ENCODE measurements around the gene RPS3A. TPM values are rescaled to one million over a fixed set of nuclear protein-coding genes. Genes with fewer than 3 reads are reported as not detected.

The RPS3A gene
- total RNA-seq, 1 experiment from 2014 or later = 2,111 TPM

DNA sequence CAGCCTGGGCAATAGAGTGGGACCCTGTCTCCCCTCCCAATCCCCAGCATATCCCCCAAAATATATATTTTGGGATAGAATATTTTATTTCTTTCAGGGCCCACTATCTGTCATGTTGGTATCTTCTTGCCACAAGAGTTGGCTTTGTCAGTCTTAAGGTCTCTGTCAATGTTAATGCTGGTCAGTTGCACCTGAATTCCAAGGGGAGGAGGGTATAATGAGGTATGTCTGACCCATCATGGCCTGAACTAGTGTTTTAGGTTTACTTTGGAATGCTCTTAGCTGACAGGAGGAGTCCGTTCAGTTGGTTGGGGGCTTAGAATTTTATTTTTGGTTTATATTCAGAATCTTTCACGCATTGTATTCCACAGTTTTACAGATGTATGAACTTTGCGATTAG lies 6.2 kb upstream of the RPS3A start:
- H3K4me1 Mint-ChIP-seq = peaks cover 9% of the 10 kb centered on the region
- ChIA-PET CTCF (no interaction called here), POLR2A (no interaction called here)
- H3K9me3 Mint-ChIP-seq = no peaks in the 10 kb centered on the region
- TF ChIP-seq TEAD4 (CRISPR knock-in tag; IDR thresholded peaks at IDR 0.05) (no peak), GTF2I (CRISPR knock-in tag; conservative IDR thresholded peaks at IDR 0.05) (no peak), ATF1 (CRISPR knock-in tag; IDR thresholded peaks at IDR 0.05) (no peak)
- TF ChIP-seq, protein P1, sequence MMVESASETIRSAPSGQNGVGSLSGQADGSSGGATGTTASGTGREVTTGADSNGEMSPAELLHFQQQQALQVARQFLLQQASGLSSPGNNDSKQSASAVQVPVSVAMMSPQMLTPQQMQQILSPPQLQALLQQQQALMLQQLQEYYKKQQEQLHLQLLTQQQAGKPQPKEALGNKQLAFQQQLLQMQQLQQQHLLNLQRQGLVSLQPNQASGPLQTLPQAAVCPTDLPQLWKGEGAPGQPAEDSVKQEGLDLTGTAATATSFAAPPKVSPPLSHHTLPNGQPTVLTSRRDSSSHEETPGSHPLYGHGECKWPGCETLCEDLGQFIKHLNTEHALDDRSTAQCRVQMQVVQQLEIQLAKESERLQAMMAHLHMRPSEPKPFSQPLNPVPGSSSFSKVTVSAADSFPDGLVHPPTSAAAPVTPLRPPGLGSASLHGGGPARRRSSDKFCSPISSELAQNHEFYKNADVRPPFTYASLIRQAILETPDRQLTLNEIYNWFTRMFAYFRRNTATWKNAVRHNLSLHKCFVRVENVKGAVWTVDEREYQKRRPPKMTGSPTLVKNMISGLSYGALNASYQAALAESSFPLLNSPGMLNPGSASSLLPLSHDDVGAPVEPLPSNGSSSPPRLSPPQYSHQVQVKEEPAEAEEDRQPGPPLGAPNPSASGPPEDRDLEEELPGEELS (CRISPR knock-in tag; IDR thresholded peaks at IDR 0.05) = no peak
- TF ChIP-seq, protein P2, sequence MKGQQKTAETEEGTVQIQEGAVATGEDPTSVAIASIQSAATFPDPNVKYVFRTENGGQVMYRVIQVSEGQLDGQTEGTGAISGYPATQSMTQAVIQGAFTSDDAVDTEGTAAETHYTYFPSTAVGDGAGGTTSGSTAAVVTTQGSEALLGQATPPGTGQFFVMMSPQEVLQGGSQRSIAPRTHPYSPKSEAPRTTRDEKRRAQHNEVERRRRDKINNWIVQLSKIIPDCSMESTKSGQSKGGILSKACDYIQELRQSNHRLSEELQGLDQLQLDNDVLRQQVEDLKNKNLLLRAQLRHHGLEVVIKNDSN (CRISPR knock-in tag; IDR thresholded peaks at IDR 0.05) = no peak
- TF ChIP-seq, protein P3, sequence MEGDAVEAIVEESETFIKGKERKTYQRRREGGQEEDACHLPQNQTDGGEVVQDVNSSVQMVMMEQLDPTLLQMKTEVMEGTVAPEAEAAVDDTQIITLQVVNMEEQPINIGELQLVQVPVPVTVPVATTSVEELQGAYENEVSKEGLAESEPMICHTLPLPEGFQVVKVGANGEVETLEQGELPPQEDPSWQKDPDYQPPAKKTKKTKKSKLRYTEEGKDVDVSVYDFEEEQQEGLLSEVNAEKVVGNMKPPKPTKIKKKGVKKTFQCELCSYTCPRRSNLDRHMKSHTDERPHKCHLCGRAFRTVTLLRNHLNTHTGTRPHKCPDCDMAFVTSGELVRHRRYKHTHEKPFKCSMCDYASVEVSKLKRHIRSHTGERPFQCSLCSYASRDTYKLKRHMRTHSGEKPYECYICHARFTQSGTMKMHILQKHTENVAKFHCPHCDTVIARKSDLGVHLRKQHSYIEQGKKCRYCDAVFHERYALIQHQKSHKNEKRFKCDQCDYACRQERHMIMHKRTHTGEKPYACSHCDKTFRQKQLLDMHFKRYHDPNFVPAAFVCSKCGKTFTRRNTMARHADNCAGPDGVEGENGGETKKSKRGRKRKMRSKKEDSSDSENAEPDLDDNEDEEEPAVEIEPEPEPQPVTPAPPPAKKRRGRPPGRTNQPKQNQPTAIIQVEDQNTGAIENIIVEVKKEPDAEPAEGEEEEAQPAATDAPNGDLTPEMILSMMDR (IDR thresholded peaks at IDR 0.05) = no peak
- H3K4me3 Mint-ChIP-seq = no peak overlapping the region
- ATAC-seq (peak; percentile 68), DNase-seq (ENCODE audit: low spot score) (no peak)
- H3K36me3 Mint-ChIP-seq = no peaks in the 10 kb centered on the region
- H3K27ac Mint-ChIP-seq = peak overlapping the region; percentile 27; the same call in 1 of the 2 replicates
- H3K27me3 Mint-ChIP-seq (ENCODE audit: low read depth) = no peaks in the 10 kb centered on the region; the same call in 1 of the 2 replicates

DNA sequence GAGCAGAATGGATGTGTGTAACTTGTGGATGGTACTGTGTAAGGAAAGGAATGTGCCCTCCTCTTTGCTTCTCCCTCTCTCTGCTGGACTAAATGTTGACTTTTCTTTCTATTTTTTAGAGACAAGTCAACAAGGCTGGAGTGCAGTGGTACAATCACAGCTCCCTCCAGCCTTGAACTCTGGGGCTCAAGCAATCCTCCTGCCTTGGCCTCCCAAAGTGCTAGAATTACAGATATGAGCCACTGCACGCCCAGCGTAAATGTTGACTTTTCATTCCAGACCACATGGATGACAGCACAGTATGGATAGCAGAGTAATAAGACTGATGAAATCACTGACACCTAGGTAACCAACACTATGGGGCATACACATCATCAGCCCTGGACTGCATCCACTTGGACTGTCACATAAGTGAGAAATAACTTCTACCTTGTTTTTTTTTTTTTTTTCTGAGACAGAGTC lies 5.1 kb upstream of the RPS3A start:
- Mint-ChIP-seq H3K4me1 (peaks cover 9% of the 10 kb centered on the region), H3K4me3 (no peak overlapping the region), H3K9me3 (no peaks in the 10 kb centered on the region), H3K36me3 (no peaks in the 10 kb centered on the region), H3K27ac (no peak overlapping the region), H3K27me3 (ENCODE audit: low read depth) (no peaks in the 10 kb centered on the region; the same call in 1 of the 2 replicates)
- TF ChIP-seq, protein P4, sequence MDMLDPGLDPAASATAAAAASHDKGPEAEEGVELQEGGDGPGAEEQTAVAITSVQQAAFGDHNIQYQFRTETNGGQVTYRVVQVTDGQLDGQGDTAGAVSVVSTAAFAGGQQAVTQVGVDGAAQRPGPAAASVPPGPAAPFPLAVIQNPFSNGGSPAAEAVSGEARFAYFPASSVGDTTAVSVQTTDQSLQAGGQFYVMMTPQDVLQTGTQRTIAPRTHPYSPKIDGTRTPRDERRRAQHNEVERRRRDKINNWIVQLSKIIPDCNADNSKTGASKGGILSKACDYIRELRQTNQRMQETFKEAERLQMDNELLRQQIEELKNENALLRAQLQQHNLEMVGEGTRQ (CRISPR knock-in tag; IDR thresholded peaks at IDR 0.05) = no peak
- TF ChIP-seq GABPB1 (CRISPR knock-in tag; IDR thresholded peaks at IDR 0.05) = peak; percentile 56
- no peak for TF ChIP-seq ZNF396 (CRISPR knock-in tag; IDR thresholded peaks at IDR 0.05; ENCODE audit: borderline replicate concordance)
- CTCF ChIA-PET = no interaction called here
- ATAC-seq (no peak), DNase-seq (ENCODE audit: low spot score) (no peak)
- POLR2A ChIA-PET = interaction anchor here (0.6 kb wide), 1 partner anchor 23 kb away, joined by 4 read pairs; no protein-coding TSS in a partner anchor

DNA sequence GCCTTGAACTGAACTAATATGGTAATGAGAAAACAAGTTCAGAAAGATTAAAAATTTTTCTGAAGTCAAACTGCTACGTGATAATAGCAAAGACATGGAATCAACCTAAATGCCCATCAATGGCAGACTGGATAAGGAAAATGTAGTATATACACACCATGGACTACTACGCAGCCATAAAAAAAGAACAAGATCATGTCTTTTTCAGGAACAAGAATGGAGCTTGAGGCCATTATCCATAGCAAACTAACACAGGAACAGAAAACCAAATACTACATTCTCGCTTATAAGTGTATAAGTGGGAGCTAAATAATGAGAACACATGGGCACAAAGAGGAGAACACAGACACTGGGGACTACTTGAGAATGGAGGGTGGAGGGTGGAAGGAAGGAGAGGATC lies 4.3 kb upstream of the RPS3A start:
- H3K36me3 Mint-ChIP-seq = peaks cover 7% of the 10 kb centered on the region
- H3K27ac Mint-ChIP-seq = no peak overlapping the region
- peaks cover 12% of the 10 kb centered on the region for H3K4me1 Mint-ChIP-seq
- CTCF ChIA-PET = no interaction called here
- POLR2A ChIA-PET = interaction anchor here (0.6 kb wide), 1 partner anchor 22 kb away, joined by 4 read pairs; no protein-coding TSS in a partner anchor
- no peaks in the 10 kb centered on the region; the same call in 1 of the 2 replicates for H3K27me3 Mint-ChIP-seq (ENCODE audit: low read depth)
- DNase-seq (ENCODE audit: low spot score) (no peak), ATAC-seq (no peak)
- H3K9me3 Mint-ChIP-seq = no peaks in the 10 kb centered on the region
- TF ChIP-seq, protein P5, sequence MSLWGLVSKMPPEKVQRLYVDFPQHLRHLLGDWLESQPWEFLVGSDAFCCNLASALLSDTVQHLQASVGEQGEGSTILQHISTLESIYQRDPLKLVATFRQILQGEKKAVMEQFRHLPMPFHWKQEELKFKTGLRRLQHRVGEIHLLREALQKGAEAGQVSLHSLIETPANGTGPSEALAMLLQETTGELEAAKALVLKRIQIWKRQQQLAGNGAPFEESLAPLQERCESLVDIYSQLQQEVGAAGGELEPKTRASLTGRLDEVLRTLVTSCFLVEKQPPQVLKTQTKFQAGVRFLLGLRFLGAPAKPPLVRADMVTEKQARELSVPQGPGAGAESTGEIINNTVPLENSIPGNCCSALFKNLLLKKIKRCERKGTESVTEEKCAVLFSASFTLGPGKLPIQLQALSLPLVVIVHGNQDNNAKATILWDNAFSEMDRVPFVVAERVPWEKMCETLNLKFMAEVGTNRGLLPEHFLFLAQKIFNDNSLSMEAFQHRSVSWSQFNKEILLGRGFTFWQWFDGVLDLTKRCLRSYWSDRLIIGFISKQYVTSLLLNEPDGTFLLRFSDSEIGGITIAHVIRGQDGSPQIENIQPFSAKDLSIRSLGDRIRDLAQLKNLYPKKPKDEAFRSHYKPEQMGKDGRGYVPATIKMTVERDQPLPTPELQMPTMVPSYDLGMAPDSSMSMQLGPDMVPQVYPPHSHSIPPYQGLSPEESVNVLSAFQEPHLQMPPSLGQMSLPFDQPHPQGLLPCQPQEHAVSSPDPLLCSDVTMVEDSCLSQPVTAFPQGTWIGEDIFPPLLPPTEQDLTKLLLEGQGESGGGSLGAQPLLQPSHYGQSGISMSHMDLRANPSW (CRISPR knock-in tag; conservative IDR thresholded peaks at IDR 0.05; ENCODE audit: low read depth) = no peak
- TF ChIP-seq, protein P6, sequence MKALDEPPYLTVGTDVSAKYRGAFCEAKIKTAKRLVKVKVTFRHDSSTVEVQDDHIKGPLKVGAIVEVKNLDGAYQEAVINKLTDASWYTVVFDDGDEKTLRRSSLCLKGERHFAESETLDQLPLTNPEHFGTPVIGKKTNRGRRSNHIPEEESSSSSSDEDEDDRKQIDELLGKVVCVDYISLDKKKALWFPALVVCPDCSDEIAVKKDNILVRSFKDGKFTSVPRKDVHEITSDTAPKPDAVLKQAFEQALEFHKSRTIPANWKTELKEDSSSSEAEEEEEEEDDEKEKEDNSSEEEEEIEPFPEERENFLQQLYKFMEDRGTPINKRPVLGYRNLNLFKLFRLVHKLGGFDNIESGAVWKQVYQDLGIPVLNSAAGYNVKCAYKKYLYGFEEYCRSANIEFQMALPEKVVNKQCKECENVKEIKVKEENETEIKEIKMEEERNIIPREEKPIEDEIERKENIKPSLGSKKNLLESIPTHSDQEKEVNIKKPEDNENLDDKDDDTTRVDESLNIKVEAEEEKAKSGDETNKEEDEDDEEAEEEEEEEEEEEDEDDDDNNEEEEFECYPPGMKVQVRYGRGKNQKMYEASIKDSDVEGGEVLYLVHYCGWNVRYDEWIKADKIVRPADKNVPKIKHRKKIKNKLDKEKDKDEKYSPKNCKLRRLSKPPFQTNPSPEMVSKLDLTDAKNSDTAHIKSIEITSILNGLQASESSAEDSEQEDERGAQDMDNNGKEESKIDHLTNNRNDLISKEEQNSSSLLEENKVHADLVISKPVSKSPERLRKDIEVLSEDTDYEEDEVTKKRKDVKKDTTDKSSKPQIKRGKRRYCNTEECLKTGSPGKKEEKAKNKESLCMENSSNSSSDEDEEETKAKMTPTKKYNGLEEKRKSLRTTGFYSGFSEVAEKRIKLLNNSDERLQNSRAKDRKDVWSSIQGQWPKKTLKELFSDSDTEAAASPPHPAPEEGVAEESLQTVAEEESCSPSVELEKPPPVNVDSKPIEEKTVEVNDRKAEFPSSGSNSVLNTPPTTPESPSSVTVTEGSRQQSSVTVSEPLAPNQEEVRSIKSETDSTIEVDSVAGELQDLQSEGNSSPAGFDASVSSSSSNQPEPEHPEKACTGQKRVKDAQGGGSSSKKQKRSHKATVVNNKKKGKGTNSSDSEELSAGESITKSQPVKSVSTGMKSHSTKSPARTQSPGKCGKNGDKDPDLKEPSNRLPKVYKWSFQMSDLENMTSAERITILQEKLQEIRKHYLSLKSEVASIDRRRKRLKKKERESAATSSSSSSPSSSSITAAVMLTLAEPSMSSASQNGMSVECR (CRISPR knock-in tag; IDR thresholded peaks at IDR 0.05; ENCODE audit: borderline replicate concordance) = no peak
- TF ChIP-seq NFYB (CRISPR knock-in tag; conservative IDR thresholded peaks at IDR 0.05; ENCODE audit: low read depth) (no peak), ETV6 (CRISPR knock-in tag; IDR thresholded peaks at IDR 0.05) (no peak)
- TF ChIP-seq, protein P7, sequence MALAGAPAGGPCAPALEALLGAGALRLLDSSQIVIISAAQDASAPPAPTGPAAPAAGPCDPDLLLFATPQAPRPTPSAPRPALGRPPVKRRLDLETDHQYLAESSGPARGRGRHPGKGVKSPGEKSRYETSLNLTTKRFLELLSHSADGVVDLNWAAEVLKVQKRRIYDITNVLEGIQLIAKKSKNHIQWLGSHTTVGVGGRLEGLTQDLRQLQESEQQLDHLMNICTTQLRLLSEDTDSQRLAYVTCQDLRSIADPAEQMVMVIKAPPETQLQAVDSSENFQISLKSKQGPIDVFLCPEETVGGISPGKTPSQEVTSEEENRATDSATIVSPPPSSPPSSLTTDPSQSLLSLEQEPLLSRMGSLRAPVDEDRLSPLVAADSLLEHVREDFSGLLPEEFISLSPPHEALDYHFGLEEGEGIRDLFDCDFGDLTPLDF (CRISPR knock-in tag; IDR thresholded peaks at IDR 0.05) = no peak
- H3K4me3 Mint-ChIP-seq = no peak overlapping the region

Measured in WTC11 (cell line).